ENCODE measurements around the gene SSU72.
"Not testable (repeated sequence)": the region's sequence is repeated elsewhere in the genome, so short reads cannot be mapped to it uniquely, and the experiment has no call there.

DNA sequence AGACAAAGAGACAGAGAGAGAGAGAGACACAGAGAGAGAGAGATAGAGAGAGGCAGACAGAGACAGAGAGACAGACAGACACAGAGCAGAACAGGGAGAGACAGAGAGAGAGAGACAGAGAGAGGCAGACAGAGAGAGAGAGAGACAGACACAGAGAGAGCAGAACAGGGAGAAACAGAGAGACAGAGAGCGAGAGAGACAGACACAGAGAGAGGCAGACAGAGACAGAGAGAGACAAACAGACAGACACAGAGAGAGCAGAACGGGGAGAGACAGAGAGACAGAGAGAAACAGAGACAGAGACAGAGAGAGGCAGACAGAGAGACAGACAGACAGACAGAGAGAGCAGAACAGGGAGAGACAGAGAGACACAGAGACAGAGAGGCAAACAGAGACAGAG lies 20.7 kb upstream of the SSU72 start:
- not testable (repeated sequence) for TF ChIP-seq CTCF (IDR thresholded peaks at IDR 0.05; ENCODE audit: insufficient read depth, low read length, poor library complexity, severe bottlenecking); EZH2phosphoT487 (conservative IDR thresholded peaks at IDR 0.05; ENCODE audit: low read length)
